MV-4-11 (cell line): ENCODE results near the gene CRELD1.

Experiments
- DNase-seq: peaks from one replicate; lab custom pipeline; 2025; lab: John Stamatoyannopoulos, UW

Gene CRELD1

DNA sequence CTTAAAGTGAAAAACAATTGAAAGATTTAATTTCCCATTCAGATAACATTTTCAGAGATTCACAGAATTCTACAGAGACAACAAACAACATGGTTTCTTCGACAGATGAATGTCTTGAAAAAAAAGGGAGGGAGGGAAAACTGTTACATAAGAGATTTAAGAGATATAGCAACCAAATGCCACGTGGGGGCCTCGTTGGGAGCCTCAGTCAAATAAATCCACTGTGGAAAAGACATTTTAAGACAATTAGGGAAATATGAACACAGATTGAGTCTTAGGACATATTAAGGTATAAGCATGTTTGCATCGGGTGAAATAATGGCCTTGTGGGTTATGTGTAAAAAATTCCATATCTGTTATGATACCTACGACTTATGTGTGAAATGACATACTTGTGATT, 23.6 kb downstream of the CRELD1 start:
- peak; percentile 34 for DNase-seq

DNA sequence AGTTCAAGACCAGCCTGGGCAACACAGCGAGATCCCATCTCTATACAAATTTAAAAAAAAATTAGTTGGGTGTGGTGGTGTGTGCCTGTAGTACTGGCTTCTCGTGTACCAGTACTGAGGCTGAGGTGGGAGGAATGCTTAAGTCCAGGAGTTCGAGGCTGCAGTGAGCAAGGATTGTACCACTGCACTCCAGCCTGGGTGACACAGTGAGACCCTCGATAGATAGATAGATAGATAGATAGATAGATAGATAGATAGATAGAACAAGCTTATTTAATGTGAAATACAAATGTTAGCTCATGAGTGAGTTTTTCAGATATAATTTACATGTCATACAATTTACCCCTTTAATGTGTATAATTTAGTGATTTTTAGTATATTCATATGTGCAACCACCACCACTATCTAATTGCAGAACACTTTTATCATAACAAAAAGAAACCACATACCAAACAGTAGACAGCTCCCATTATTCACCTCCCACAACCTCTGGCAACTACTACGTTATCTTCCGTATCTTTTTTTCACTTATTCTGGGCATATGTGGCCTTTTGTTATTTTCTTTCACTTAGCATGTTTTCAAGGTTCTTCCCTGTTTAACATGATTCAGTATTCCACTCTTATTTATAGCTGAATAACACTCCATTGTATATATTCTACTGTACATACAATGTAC, 31.7 kb downstream of the CRELD1 start:
- DNase-seq, result no peak

DNA sequence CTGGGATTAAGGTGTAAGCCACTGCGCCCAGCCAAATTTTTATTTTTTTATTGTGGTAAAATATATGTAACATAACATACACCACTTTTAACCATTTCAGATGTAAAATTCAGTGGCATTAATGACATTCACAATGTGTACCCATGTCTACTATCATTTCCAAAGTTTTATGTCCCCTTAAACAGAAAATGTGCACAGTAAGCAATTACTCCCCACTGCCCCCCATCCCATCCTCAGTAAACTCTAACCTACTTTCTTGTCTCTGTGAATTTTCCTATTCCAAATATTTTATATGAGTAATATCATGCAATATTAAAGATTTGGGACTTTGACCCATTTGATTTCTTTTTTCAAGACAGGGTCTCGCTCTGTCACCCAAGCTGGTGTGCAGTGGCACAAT, 33.2 kb downstream of the CRELD1 start:
- DNase-seq, result no peak

DNA sequence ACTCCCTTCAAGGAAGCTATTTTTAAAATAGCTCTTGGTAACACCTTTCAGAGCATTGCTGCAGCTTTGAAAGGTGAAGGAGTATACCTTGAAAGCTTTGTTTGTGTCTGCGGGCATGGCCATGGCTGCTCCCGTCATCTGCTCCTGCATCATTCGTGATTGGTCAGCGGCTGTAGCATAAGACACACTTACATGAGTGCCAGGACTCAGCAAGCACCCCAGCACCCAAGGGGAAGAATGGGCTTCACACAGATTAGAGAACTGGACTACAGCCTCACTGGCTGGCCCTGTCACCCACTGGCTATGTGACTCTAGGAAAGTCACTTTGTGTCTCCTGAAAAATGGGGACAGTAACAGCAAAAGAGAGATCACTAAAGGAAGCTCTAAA, 36.0 kb downstream of the CRELD1 start:
- DNase-seq, result no peak

DNA sequence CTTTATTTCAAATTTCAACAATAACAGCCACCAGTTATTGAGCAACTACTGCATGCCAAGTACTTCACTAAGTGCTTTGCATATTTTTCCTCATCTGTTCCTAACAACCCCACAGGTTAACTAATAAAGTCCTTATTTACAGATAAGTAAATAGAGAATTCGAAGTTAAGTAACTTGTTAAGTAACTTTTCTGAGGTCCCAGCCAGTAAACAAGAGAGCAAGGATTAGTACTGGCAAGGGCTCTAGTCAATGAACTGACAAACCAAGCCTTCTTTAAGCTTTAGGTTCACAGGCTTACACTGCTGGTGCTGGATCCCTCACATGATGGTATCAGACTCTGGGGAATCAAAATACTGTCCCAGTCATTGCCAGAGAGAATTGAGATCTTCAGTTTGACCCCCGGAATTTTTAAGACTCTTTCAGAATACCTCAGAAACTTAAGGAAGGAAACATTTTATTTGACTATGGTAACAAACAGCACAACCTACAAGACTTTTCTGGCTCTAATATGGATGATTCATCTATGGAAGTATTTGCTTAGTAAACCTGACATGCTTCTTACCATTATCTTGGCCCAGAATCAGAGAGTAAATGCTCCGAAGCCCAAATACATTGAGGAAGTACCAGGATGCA, 36.5 kb downstream of the CRELD1 start:
- DNase-seq, result no peak

DNA sequence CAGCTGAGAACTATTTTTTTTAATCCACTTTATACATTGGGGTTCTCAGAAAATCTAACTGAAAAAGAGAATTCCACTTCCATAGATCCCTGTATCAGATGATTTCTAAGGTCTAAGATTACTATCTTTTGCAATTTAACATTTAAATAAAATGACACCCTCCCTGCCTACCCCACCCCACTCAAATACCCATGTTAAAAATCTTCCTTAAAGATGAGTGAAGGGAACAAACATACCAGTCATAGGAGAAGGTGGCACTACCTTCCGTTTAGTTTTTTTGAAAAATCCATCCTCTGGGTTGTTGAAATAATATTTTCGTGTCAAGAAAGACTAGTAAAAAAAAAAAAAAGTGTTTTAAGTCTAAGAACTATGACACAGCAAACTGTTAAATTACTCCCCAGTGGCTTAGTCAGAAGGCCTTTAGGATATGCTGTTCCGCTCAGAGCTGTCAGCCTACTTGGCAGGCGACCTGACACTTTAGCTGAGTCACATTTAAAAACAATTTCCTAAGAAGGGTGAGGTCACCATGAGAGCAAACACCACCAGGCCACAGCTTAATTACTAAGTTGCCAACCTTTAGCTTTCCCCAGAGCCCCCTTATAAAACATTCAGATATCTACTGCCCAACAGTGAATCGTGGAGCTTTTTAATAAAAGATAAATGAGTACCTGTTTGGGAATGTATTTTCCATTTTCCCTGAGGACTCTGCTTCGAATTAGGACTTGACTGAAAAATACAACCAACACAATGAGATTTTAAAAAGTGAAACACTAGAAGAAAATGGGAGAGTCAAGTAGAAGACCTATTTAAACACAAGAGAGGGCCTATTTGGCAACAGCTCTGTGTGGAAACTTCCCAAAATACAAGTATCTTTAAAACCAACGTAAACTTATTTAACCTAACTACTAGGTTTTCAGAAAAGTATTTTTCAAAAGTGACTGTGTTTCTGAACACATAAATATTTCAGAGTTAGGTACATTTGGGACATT, 43.4 kb downstream of the CRELD1 start:
- peak; percentile 97 for DNase-seq

DNA sequence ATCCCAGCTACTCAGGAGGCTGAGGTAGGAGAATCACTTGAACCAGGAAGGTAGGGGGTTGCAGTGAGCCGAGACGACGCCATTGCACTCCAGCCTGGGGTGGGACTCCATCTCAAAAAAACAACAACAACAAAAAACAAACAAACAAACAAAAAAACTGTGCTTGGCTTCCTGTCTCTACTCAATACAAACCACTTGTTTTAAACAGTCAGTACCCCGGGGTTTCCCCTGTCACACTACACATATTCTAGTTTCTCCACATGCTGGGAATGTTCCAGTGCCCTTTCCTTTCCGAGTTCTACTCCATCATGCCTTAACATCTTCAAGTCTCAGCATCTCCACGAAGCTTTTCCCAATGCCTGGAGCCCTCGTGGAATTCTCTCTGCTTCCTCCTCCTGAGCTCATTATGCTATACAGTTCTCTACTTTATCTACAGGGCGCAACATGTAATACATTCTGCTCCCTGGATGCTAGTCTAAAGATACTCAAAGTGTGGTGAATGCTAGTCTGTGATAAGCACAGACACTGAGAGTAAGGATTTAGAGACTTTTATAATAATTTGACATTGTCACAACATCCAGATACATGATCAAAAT, 45.2 kb downstream of the CRELD1 start:
- no peak for DNase-seq

DNA sequence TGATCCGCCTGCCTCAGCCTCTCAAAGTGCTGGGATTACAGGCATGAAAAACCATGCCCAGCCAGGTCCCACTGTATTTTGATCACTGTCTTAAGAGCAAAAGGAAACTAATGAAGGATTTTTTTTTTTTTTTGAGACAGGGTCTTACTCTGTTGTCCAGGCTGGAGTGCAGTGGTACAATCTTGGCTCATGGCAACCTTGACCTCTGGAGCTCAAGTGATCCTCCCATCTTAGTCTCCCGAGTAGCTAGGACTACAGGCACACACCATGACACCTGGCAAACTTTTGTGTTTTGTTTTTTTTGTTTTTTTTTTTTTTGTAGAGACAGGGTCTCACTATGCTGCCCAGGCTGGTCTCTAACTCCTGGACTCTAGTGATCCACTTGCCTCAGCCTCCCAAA, 46.6 kb downstream of the CRELD1 start:
- DNase-seq, result no peak

DNA sequence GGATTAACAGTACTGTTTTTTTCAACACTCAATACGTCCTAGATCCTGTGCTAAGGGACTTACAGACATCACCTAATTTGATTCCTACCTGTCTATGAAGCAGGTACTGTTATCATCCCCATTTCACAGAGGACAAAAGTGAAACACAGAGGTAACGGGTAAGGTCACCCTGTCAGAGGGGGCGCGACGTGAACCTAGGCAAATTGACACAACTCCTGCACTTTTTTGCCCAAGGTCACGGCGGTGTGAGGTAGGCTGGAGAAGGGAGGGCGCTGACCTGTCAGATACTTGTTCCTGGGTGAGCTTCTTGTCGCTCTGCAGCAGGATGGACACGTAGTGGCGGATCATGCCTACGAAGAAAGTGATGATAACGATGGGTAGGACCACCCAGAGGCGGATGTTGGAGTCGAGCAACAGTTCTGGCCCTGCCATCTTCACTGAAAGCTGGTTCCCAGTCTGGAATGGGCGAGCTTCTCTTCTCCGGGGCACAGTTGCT, 52.6 kb downstream of the CRELD1 start:
- DNase-seq, result no peak

DNA sequence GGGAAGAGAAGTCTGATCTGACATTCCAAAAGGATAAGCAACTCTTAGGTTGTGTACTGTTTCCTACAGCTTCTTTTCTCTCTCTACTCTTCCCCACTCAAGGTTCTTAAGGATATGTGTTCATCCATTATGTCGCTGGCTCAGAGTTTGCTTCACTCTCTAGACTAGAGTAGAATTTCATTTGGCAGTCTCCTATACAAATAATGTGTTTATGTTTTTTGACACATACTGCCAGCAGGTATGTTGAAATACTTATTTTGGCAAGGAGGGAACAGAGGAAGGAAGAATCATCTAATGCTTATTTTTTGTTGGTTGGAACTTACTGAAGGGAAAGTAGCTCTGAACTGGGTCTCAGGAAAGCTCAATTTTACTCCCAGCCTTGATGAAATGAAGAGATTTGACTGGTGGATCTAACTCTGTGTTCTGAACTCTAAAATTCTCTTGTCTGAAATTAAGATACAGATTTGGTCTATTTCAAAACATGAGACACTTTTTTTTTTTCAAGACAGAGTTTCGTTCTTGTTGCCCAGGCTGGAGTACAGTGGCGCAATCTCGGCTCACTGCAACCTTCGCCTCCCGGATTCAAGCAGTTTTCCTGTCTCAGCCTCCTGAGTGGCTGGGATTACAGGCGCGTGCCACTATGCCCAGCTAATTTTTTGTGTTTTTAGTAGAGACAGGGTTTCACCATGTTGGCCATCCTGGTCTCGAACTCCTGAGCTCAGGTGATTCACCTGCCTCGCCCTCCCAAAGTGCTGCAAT, 60.6 kb downstream of the CRELD1 start:
- no peak for DNase-seq
